Uterine smooth muscle cell (primary cell): ENCODE results near the gene NOSIP. TPM values are rescaled to one million over a fixed set of nuclear protein-coding genes. Genes with fewer than 3 reads are reported as not detected.

Source experiments
- total RNA-seq: library from RNA; depleted of rRNA; stranded (reverse); fragments of >200 nt; gene quantifications from 2 replicates; pipeline ENCODE4 v1.2.3, GENCODE V29; 2014

NOSIP gene, protein sequence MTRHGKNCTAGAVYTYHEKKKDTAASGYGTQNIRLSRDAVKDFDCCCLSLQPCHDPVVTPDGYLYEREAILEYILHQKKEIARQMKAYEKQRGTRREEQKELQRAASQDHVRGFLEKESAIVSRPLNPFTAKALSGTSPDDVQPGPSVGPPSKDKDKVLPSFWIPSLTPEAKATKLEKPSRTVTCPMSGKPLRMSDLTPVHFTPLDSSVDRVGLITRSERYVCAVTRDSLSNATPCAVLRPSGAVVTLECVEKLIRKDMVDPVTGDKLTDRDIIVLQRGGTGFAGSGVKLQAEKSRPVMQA
- total RNA-seq = 58.2 and 78.7 TPM in 2 replicates

DNA sequence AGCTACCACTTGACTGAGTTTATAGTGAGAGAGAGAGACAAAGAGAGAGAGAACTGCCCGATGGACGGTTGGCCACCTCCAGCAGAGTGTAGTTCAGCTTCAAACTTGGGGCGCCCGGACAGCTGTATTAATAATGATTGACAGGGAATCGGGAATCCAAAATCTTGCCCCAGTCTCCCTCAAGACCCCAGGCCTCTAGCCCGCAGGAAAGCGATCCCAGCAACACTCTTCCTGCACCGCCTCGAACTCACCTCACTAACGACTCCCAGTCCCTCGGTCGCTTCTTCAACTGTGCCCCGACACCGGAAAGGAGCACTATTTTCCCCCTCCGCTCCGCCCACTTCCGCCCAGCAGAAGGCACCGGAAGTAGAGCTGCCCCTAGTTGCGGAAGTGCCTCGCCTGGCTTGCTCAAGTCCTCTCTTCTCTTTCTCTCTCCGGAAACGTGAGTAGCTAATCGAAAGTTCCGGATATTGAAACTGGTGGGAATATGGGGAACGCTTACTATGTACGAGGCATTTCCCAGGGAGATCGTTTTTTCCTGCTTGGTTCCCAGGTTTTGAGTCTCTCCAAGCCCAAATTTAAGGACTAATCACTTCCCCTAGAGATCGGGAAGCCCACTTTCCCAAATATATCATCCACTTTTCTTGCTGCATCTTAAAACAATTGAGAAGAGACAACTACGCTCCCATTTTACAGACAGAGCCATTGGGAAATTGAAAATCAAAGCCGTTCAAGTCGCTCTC is at the start of gene NOSIP:
NOSIP (minus strand) TSS at position 293 of the 743 bp plus-strand sequence. CDS start 19,865 bp downstream, outside the sequence.

DNA sequence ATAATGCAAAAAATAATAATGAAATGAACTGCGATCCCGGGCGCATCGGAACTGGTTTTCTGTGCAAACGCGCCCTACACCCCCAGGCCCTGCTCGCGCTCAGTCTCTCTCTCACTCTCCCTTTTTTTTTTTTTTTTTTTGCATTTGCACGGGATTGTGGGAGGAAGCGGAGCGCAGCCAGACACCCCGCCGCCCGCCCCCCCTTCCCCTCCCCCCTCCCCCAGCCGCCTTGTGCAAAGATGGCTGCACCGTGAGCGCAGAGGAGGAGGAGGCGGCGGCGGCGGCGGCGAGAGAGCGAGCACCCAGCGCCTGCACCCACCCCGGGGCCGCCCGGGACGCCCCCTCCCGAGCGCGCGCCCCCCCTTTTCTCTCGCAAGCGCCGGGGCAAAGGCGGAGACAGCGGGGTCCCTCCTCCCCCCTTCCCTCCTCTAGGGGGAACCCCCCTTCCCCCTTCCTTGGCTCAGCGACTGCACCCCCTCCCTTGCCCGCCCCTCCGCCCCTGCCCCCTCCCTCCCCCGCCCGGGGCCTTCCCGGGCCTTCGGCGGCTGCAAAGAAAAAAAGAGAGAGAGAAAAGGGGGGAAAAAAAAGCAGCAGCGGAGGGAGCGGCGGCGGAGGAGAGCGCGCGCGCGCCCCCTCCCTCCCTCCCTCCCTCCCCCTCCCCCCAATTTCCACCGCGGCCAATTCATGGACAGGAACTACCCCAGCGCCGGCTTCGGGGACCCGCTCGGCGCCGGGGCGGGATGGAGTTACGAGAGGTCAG is 10.8 kb upstream of the NOSIP start, which contains the start of gene PRR12:
PRR12 (plus strand) TSS at position 212 of the 760 bp plus-strand sequence; CDS start at position 685, 473 bp downstream.

DNA sequence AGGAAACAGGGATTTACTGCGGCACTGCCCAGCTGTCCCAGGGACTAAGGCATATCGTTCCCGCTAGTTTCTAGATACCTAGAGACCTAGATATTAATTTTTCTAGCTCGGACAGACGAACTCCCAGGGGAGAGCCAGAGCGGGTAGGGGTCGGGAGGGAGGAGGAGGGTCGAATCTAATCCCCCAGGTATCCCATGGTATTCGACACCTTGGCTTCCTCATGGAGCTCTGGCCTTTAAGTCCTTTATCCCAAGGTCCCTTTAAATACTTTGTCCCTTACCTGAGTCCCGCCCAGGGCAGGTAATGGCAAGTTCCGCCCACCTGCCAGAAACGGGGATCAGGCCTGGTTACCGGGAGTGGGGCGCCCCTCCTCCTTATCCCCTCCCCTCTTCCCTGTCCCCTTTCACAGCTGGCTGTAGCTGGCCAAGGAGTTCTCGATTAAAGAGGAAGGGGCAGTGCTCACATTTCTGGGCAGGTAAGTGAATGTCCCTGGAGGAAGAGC is 702 bp upstream of the NOSIP start, which contains the start of gene PRRG2:
PRRG2 (plus strand) TSS at position 310 of the 502 bp plus-strand sequence. CDS start 1,904 bp downstream, outside the sequence.

Other genes with a start within 250 kb of the NOSIP start
- 0.12 TPM in 1 of 2 replicates, not detected in the other for gene CD37, start 245.2 kb downstream of the NOSIP start, total RNA-seq
- 13.7 and 15.6 TPM in 2 replicates for gene TEAD2, start 218.1 kb downstream of the NOSIP start, total RNA-seq
- 0.25 and 0.33 TPM in 2 replicates for gene DKKL1, start 216.7 kb downstream of the NOSIP start, total RNA-seq
- not detected in 2 replicates for gene KASH5, start 192.3 kb downstream of the NOSIP start, total RNA-seq
- gene PTH2, start 157.1 kb downstream of the NOSIP start, total RNA-seq = not detected in 2 replicates
- 0.11 TPM in 1 of 2 replicates, not detected in the other for gene GFY, start 155.2 kb downstream of the NOSIP start, total RNA-seq
- not detected in 2 replicates for gene SLC17A7, start 139.0 kb downstream of the NOSIP start, total RNA-seq
- 105 and 127 TPM in 2 replicates for gene PIH1D1, start 128.7 kb downstream of the NOSIP start, total RNA-seq
- 33.4 and 53.8 TPM in 2 replicates for gene ALDH16A1, start 127.3 kb downstream of the NOSIP start, total RNA-seq
- 2.5 and 2.6 TPM in 2 replicates for gene FLT3LG, start 106.3 kb downstream of the NOSIP start, total RNA-seq
- gene RPL13A, start 92.9 kb downstream of the NOSIP start, total RNA-seq = 1,950 and 2,937 TPM in 2 replicates
- 2,278 and 3,023 TPM in 2 replicates for gene RPS11, start 84.1 kb downstream of the NOSIP start, total RNA-seq
- gene FCGRT, start 67.9 kb downstream of the NOSIP start, total RNA-seq = 21.7 and 56.0 TPM in 2 replicates
- gene RCN3, start 52.6 kb downstream of the NOSIP start, total RNA-seq = 136 and 287 TPM in 2 replicates
- gene PRRG2, start 760 bp upstream of the NOSIP start, total RNA-seq = 0.33 and 0.75 TPM in 2 replicates
- gene PRR12, start 10.6 kb upstream of the NOSIP start, total RNA-seq = 2.4 and 3.1 TPM in 2 replicates
- 41.3 and 58.6 TPM in 2 replicates for gene RRAS, start 59.6 kb upstream of the NOSIP start, total RNA-seq
- 17.3 and 18.1 TPM in 2 replicates for gene SCAF1, start 61.7 kb upstream of the NOSIP start, total RNA-seq
- 43.1 and 45.6 TPM in 2 replicates for gene IRF3, start 85.3 kb upstream of the NOSIP start, total RNA-seq
- 3.2 and 7.5 TPM in 2 replicates for gene BCL2L12, start 85.4 kb upstream of the NOSIP start, total RNA-seq
- gene PRMT1, start 96.7 kb upstream of the NOSIP start, total RNA-seq = 325 and 532 TPM in 2 replicates
- 0.66 and 0.87 TPM in 2 replicates for gene ADM5, start 109.0 kb upstream of the NOSIP start, total RNA-seq
- 15.6 and 25.6 TPM in 2 replicates for gene CPT1C, start 110.6 kb upstream of the NOSIP start, total RNA-seq
- gene TSKS, start 182.8 kb upstream of the NOSIP start, total RNA-seq = 0.12 TPM in 1 of 2 replicates, not detected in the other
- gene AP2A1, start 186.4 kb upstream of the NOSIP start, total RNA-seq = 76.3 and 88.5 TPM in 2 replicates
- 19.0 and 25.4 TPM in 2 replicates for gene FUZ, start 232.7 kb upstream of the NOSIP start, total RNA-seq
- 17.6 and 20.6 TPM in 2 replicates for gene MED25, start 237.7 kb upstream of the NOSIP start, total RNA-seq